Measurements from ENCODE around the gene GRK5.

DNA sequence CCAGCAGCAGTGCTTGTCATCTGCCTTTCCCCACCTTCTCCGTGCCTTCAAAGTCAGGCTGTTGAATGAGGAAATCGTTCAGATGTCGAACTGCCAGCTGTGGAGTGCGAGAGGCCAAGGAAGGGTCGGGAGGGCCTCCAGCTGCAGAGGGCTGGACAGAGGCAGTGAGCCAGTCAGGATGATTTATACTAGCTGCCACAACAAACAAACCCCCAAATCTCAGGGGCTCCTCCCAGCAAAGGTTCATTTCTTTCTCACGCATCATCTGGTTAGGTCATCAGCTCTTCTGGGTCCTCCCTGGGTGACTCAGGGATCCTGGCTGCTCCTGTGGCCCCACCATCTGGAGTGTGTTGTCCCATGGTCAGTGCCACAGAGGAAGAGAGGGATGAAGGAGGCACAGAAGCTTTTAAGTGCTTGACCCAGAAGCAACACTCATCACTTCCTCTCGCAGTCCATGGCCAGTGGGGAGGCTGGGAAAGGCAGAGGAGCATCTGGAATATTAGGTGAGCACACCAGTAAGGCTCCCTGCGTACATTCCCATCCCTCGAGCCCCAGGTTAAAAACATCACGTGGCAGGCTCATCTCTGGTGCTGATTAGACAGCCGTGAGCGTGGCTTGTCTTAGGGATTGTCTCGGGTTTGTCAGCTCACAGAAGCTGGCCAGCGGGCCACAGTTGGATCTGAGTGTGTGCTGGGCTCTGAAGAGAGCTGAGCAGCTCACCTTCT lies 194.5 kb downstream of the GRK5 start:
- TF ChIP-seq NFRKB (IDR thresholded peaks at IDR 0.05) = no peak
- no peak for TF ChIP-seq FOXM1 (IDR thresholded peaks at IDR 0.05; ENCODE audit: borderline replicate concordance)
- no peak for TF ChIP-seq SUZ12 (IDR thresholded peaks at IDR 0.05)
- no peak for TF ChIP-seq HDGF (IDR thresholded peaks at IDR 0.05; ENCODE audit: borderline replicate concordance)
- no peak for TF ChIP-seq FOXA1 (IDR thresholded peaks at IDR 0.05)
- TF ChIP-seq ZNF384 (IDR thresholded peaks at IDR 0.05) = no peak

Measured in HEK293T (cell line).